Small intestine (tissue), 7 donors: ENCODE data around the gene EXT2. TPM values are rescaled to one million over a fixed set of nuclear protein-coding genes. Genes with fewer than 3 reads are reported as not detected.

ENCODE experiments used
- DNase-seq, 2 donors: peaks; one replicate each; pipeline versions ENCODE4 v3.0.0 to v3.0.0-alpha.2; 2013
- FAIRE-seq: peaks from 2 replicates; lab custom pipeline; 2012; peaks lifted over from hg19 to GRCh38; lab: Jason Lieb, UNC
- H3K27ac ChIP-seq, 3 donors: one replicate each; pipeline ENCODE4 v1.5.1; 2013; ENCODE audit warnings: low read length in 2 of 3, mild to moderate bottlenecking in 2 of 3, control low read depth in 1 of 3, inconsistent platforms in 1 of 3, low read depth in 1 of 3, moderate library complexity in 1 of 3
- H3K27me3 ChIP-seq, 3 donors: one replicate each; pipeline ENCODE4 v1.6.1; 2013; ENCODE audit warnings: low read length in 3 of 3, inconsistent platforms in 1 of 3; ENCODE audit not compliant: control insufficient read depth in 3 of 3, insufficient read depth in 3 of 3
- H3K36me3 ChIP-seq, 3 donors: one replicate each; pipeline ENCODE4 v1.6.1; 2013; ENCODE audit warnings: low read length in 3 of 3, inconsistent platforms in 1 of 3, low read depth in 1 of 3, mild to moderate bottlenecking in 1 of 3, moderate library complexity in 1 of 3; ENCODE audit not compliant: control insufficient read depth in 3 of 3, insufficient read depth in 2 of 3
- H3K4me1 ChIP-seq, 3 donors: one replicate each; pipeline ENCODE4 v1.6.1; 2013; ENCODE audit warnings: low read length in 2 of 3, inconsistent platforms in 1 of 3, low read depth in 1 of 3, mild to moderate bottlenecking in 1 of 3, moderate library complexity in 1 of 3; ENCODE audit not compliant: control insufficient read depth in 3 of 3, insufficient read depth in 2 of 3
- H3K4me3 ChIP-seq, 3 donors: one replicate each; pipeline ENCODE4 v1.5.1; 2013; ENCODE audit warnings: low read length in 3 of 3, control low read depth in 1 of 3, inconsistent platforms in 1 of 3, low read depth in 1 of 3, mild to moderate bottlenecking in 1 of 3, moderate library complexity in 1 of 3
- H3K9me3 ChIP-seq, 2 donors: one replicate each; pipeline ENCODE4 v1.6.1; 2013; ENCODE audit warnings: low read depth in 1 of 2, low read length in 1 of 2; ENCODE audit not compliant: control insufficient read depth in 2 of 2, insufficient read depth in 1 of 2
- WGBS, 3 donors: extraction: QIAGEN DNeasy Blood & Tissue Kit; methylation state at CpG; one replicate each; pipeline ENCODE4 v1.1.7; 2013; 5-methylcytosine and 5-hydroxymethylcytosine counted together
- polyA plus RNA-seq, 4 donors: library from polyadenylated mRNA; stranded (reverse) in 3 of 4; unstranded in 1 of 4; fragments of 200-250 nt in 3 of 4; fragments of 120-200 nt in 1 of 4; gene quantifications; one replicate each; pipeline versions ENCODE4 v1.2.1 to v1.2.3, GENCODE V29; 2013
- donor health status: healthy with polysubstance abuse.
- donor health status: control.
- donor health status: control.
- donor health status: Bipolar disorder and iron deficiency.
- donor health status: healthy.

EXT2 gene
- polyA plus RNA-seq, 4 donors = 18.6 to 47.1 (median 28.6) TPM

DNA sequence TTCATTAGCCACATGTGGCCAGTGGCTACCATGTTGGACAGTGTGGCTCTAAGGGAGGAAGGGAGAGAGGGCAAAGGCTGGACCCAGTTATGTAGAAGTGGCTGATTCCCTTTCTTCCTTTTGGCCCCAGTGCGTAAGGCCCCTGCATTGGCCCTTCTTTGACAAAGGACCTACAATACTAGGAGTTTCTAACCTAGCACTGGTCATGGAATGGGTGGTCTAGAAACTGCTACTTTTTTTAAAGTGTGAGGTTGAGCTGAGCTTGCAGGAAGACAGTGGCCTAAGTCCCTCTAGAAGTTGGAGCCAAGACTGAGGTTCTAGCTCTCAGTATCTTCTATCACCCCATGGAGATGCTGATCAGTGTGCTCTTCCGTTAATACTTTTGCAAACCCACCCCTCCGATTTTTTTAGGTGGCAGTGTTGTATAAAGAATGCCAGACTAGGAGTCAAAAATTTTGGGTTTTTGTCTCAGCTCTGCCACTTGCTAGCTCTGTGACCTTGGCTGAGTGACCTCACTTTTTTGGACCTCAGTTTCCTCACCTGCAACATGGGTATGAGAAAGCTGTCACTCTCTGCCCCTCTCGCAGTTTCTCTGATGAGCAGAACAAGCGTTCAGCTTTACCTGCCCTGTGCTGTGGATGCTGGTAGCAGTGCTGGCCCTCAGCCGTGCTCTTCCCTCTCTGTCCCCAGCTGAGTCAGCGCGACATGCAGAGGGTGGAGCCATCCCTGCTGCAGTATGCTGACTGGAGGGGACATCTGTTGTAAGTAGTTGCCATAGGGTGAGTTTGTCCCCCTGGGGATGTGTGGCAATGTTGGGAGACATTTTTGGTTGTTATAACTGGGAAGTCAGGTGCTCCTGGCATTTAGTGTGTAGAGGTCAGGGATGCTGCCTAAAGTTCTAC, 22.5 kb upstream of the EXT2 start:
- WGBS, 3 donors = 94 to 95% (median 94%) methylated on average over 8 of the region's 8 CpGs
- FAIRE-seq (no peak), DNase-seq (no peak)
- no peak overlapping the region for H3K4me3 ChIP-seq
- no peaks in the 10 kb centered on the region for H3K27me3 ChIP-seq
- peaks cover 0 to 52% (median 0%) of the 10 kb centered on the region in 3 donors for H3K36me3 ChIP-seq
- no peaks in the 10 kb centered on the region for H3K4me1 ChIP-seq
- H3K27ac ChIP-seq = no peak overlapping the region
- H3K9me3 ChIP-seq = no peaks in the 10 kb centered on the region

DNA sequence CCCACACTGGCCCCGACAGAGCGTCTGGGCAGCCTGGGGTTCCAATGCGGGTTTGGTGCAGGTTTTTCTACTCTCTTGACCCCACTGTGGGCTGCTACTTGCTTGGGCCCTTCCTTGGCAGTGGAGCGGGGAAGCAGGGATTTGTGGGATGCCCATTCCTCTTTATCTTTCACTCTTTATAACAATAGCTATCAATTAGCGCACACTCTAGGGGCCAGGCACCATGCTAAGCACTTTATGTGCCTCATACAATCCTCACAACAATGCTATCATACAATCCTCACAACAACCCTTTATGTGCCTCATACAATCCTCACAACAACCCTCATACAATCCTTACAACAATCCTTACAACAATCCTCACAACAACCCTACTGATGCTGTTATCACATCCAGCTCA, 16.7 kb upstream of the EXT2 start:
- 92 to 96% (median 94%) methylated on average over 5 of the region's 5 CpGs for WGBS, 3 donors
- Histone ChIP-seq H3K27me3 (no peaks in the 10 kb centered on the region), H3K27ac (no peak overlapping the region), H3K9me3 (no peaks in the 10 kb centered on the region), H3K36me3 (peaks cover 0 to 52% (median 0%) of the 10 kb centered on the region in 3 donors), H3K4me3 (no peak overlapping the region), H3K4me1 (no peaks in the 10 kb centered on the region)
- FAIRE-seq (no peak), DNase-seq (no peak)

DNA sequence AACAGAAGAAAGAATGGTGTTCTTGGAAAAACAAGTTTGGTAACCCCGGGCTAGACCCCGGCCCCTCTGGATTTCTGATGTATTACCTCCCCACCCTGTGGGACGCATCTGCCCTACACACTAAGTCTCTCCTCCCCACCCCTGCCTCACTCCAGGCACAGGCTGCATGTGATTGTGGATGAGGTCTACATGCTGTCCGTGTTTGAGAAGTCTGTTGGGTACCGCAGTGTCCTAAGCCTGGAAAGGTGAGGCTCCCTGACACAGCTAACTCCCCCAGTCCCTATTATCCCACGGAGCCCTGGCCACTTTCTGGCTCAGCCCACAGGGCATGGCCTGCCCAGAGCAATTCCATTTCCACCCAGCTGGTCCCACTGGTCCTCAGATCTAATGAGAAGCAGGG, 16.1 kb upstream of the EXT2 start:
- no peak overlapping the region for H3K4me3 ChIP-seq
- no peaks in the 10 kb centered on the region for H3K4me1 ChIP-seq
- no peaks in the 10 kb centered on the region for H3K9me3 ChIP-seq
- peaks cover 0 to 50% (median 0%) of the 10 kb centered on the region in 3 donors for H3K36me3 ChIP-seq
- no peak for FAIRE-seq
- no peak overlapping the region for H3K27ac ChIP-seq
- DNase-seq = no peak
- WGBS, 3 donors = 91 to 93% (median 92%) methylated on average over 6 of the region's 6 CpGs
- H3K27me3 ChIP-seq = no peaks in the 10 kb centered on the region

DNA sequence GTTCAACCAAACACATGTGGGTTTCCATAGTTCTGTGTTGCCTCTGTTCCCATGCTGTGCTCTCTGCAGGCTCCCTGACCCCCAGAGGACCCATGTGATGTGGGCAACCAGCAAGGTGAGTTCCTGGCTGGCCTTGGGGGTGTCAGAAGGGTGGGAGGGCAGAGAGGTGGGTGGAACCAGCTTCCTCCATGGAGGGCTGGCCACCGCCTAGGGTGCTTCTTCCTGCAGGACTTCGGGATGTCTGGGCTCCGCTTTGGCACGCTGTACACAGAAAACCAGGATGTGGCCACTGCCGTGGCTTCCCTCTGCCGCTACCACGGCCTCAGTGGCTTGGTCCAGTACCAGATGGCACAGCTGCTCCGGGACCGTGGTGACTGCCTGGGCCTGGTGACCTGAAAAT, 14.5 kb upstream of the EXT2 start:
- no peak overlapping the region for H3K4me3 ChIP-seq
- peaks cover 0 to 3% of the 10 kb centered on the region in 2 donors for H3K9me3 ChIP-seq
- DNase-seq (no peak), FAIRE-seq (no peak)
- 93 to 97% (median 93%) methylated on average over 9 of the region's 9 CpGs for WGBS, 3 donors
- H3K27me3 ChIP-seq = no peaks in the 10 kb centered on the region
- H3K4me1 ChIP-seq = no peaks in the 10 kb centered on the region
- H3K36me3 ChIP-seq = peaks cover 0 to 37% (median 0%) of the 10 kb centered on the region in 3 donors
- H3K27ac ChIP-seq = no peak overlapping the region

DNA sequence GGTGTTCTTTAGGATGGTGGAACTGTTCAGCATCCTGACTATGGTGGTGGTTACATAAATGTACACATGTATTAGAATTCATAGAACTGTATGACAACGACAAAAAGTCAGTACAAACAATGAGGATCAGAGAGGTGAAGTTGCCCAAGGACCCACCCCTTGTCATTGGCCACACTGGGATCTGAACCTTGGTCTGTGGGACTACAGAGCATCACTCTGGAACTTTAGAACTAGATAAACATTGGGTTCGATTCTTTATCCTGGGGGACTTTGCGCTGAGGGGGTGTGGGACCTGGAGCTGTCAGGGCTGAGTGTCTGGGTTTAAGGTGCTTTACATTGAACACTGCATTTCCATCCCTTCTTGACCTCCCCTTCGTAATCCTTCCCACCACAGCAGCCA, 12.8 kb upstream of the EXT2 start:
- FAIRE-seq (no peak), DNase-seq (no peak)
- no peaks in the 10 kb centered on the region for H3K27me3 ChIP-seq
- H3K4me3 ChIP-seq = no peak overlapping the region
- peaks cover 0 to 3% of the 10 kb centered on the region in 2 donors for H3K9me3 ChIP-seq
- no peaks in the 10 kb centered on the region for H3K4me1 ChIP-seq
- H3K27ac ChIP-seq = no peak overlapping the region
- 86 to 90% (median 87%) methylated on average over 4 of the region's 4 CpGs for WGBS, 3 donors
- peaks cover 0 to 30% (median 0%) of the 10 kb centered on the region in 3 donors for H3K36me3 ChIP-seq

DNA sequence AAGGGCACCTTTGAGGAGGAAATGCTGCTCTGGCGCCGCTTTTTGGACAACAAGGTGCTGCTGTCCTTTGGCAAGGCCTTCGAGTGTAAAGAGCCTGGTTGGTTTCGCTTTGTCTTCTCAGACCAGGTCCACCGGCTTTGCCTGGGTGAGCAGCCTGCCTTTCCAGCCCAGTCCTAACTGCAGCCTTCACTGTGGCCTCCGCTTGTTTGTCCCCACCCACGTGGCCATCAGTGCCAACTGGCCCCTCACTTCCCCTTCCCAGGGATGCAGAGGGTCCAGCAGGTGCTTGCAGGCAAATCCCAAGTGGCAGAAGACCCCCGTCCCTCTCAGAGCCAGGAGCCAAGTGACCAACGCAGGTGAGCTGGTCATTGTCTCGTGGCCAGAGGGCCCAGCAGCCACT, 12.0 kb upstream of the EXT2 start:
- DNase-seq = no peak

DNA sequence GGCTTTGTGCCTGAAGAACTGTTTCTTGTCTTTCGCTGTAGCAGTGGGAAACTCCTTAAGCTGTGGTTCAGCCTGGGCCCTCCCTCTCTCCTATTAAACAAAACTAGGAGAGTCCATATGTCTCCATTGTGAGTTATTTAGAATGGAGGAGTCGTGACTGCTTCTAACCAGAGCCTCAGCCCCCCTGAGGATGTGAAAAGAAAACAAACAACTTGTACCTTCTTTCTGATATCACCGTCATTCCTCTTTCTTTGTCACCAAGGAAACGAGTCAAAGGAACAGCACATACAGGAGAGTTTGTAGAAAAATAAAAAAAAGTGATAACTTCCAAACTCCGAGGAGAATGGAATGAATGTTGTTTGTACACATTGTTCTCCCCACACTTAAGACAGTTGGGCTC, 11.6 kb upstream of the EXT2 start:
- Histone ChIP-seq H3K4me3 (no peak overlapping the region), H3K9me3 (peaks cover 0 to 3% of the 10 kb centered on the region in 2 donors), H3K27me3 (no peaks in the 10 kb centered on the region), H3K36me3 (peaks cover 0 to 24% (median 0%) of the 10 kb centered on the region in 3 donors), H3K27ac (no peak overlapping the region), H3K4me1 (no peaks in the 10 kb centered on the region)
- DNase-seq = no peak
- no peak for FAIRE-seq
- WGBS, 3 donors = 81 to 91% (median 90%) methylated on average over 5 of the region's 5 CpGs

More for the DNA sequence above, 12.0 kb upstream of the EXT2 start:
- no peak overlapping the region for H3K4me3 ChIP-seq
- H3K27me3 ChIP-seq = no peaks in the 10 kb centered on the region
- 92 to 93% (median 92%) methylated on average over 10 of the region's 10 CpGs for WGBS, 3 donors
- no peaks in the 10 kb centered on the region for H3K4me1 ChIP-seq
- H3K9me3 ChIP-seq = peaks cover 0 to 3% of the 10 kb centered on the region in 2 donors
- no peak overlapping the region for H3K27ac ChIP-seq
- H3K36me3 ChIP-seq = peaks cover 0 to 27% (median 0%) of the 10 kb centered on the region in 3 donors
- FAIRE-seq = no peak

DNA sequence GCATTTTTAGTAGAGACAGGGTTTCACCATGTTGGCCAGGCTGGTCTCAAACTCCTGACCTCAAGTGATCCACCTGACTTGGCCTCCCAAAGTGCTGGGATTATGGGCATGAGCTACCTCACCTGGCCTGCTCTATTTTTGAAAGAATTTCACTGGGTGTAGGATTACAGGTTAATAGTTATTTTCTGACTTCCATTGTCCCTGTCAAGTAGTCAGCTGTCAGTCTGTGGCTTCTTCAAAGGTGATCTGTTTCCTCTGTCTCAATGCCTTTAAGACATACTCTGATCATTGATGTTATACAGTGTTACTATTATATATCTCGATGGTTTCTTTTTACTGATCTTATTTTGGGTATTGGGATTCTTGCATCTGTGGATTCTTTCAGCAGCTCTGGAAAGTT, 10.1 kb upstream of the EXT2 start:
- Histone ChIP-seq H3K4me3 (no peak overlapping the region), H3K27me3 (no peaks in the 10 kb centered on the region), H3K4me1 (no peaks in the 10 kb centered on the region), H3K9me3 (peaks cover 0 to 3% of the 10 kb centered on the region in 2 donors), H3K36me3 (peaks cover 0 to 18% (median 0%) of the 10 kb centered on the region in 3 donors), H3K27ac (no peak overlapping the region)
- no peak for DNase-seq
- WGBS, 3 donors = 94 to 100% (median 96%) methylated on average over 1 of the region's 1 CpG
- FAIRE-seq = no peak
